ENCODE measurements around the gene PRTN3.
"Not testable (repeated sequence)": the region's sequence is repeated elsewhere in the genome, so short reads cannot be mapped to it uniquely, and the experiment has no call there.

The PRTN3 gene

DNA sequence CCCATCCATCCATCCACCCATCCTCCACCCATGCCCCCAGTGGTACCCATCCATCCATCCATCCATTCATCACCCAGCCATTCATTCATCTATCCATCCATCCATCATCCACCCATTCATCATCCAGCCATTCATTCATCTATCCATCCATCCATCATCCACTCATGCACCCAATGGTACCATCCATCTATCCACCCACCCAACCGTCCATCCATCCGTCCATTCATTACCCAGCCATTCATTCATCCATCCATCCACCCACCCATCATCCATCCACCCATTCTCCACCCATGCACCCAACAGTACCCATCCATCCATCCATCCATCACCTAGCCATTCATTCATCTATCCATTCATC, 24.3 kb upstream of the PRTN3 start:
- DNase-seq = no peak

DNA sequence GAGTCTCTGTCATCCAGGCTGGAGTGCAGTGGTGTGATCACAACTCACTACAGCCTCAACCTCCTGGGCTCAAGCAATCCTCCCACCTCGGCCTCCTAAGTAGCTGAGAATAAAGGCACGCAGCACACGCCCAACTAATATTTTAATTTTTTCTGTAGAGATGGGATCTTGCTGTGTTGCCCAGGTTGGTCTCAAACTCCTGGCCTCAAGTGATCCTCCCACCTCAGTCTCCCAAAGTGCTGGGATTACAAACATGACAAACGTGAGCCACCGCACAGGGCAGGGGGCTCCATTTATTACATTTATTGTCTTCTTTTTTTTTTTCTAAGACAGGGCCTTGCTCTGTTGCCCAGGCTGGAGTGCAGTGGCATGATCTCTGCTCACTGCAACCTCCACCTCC, 20.6 kb upstream of the PRTN3 start:
- DNase-seq = not testable (repeated sequence)

DNA sequence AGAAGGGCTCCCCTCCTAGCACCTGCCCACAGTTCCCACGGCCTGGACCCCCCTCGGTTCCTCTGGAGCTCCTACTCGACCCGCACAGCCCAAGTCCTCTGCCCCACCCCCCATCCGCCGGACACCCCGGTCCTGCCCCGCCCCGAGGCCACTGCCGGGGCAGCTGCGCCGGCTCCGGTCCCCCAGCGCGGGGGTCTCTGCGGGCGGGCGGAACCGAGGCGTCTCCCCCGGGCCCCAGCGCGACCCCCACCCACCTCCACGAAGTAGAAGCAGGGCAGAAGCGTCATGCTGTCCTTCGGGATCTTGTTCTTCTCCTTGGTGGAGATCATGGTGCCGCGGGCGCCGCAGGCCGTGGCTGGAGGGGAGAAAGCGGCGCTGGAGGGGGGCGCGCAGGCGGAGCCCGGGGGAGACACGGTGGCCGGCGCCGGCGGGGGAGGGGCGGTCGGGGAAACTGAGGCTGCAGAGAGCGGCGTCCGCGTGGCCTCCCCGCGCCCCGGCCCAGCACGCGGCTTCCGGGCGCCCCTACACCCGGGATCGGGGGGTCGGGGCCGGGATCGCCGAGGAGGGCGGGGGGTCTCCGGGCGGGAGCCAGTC, 19.5 kb upstream of the PRTN3 start:
- no peak for DNase-seq

DNA sequence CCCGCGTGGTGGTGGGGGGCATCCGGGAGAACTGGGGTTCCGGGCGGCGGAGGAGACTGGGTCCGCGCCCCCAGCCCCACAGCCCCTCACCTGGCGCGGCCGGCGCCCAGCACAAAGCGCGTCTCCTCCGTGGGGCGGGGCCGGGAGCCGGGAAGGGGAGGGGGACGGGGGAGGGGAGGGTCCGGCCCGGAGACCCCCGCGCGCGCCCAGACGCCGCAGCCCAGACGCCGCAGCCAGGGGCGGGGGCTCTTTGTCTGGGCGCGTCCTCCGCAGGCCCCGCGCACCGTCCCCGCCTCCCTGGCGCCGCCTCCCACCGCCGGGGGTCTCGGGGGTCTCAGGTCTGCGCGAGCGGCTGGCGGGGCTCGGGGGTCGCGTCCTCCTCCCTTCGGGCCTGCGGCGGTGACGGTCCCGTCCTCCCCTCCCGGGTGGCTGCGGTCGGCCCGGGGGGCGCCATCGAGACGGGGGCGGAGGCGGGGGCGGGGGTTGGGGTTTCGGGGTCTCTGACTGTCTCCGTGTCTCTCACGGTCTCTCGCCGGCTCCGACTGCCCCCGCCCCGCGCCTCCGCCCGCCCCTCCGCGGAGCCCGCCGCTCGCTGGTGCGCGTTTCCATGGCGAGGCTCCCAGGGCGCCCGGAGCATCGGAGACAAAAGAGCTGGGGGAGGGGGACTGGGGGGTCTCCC, 18.8 kb upstream of the PRTN3 start, which contains the start of gene PLPPR3:
Gene PLPPR3, minus strand, starts transcription at position 131 of the 679 bp plus-strand sequence. CDS start 396 bp downstream, outside the sequence.
- DNase-seq = no peak

DNA sequence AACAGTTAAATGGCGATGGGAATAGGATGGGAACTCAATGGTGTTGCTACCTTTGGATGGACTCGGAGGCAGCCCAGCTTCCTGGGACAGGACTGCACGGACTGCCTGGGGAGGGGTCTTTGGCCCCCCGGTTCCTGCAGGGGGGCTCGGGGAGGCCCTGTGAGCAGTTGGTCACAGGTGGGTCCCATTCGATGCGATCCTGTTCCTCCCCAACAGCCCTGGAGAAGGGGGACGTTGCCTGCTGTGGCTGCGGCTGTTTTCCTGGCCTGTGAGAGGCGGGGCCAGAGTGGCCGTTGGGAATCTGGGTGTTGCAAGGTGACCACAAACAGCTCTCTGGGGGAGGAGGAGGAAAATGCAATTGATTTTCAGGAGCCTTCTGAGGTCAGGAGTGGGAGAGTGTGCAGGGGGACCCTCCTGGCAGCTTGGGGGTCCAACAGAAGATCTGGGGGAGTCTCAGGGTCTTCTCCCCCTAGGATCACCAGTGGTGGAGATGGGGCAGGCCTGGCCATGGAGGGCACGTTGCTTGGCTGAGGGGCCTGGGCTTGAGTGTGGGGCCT, 17.2 kb upstream of the PRTN3 start:
- no peak for DNase-seq

DNA sequence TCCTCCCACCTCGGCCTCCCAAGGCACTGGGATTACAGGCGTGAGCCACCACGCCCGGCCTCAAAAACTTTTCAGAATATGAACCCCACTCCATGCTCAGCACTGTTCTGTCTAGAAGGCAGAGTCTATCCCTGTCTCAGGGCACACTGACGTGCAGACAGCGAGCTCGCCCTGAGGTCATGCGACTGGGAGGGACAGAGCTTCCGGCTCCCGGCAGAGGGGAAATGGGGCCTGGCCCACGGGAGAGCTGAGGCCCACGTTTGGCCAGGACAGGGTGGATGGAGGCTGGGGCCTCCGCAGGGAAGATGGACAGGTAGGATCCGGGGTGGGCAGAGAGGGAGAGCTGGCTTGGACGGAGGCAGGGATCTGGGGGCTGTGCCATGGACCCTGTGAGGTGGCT, 15.9 kb upstream of the PRTN3 start:
- no peak for DNase-seq

DNA sequence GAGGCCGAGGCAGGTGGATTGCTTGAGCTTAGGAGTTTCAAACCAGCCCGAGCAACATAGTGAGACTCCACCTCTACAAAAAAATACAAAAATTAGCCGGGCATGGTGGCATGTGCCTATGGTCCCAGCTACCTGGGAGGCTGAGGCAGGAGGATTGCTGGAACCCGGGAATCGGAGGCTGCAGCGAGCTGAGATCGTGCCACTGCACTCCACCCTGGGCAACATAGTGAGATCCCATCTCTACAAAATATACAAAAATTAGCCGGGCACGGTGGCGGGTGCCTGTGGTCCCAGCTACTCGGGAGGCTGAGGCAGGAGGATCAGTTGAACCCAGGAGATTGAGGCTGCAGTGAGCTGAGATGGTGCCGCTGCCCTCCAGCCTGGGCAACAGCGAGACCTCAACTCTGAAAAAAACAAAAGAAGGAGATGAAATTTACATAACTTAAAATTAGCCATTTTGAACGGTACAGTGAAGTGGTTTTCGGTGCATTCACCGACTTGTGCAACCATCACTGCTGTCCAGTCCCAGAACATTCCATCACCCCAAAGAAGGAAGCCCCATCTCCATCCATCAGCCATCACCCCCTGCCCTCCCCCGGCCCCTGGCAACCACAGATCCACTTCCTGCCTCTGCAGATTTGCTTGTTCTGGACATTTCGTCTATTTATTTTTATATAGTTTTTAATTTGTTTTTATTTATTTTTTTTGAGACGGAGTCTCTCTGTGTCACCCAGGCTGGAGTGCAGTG, 14.7 kb upstream of the PRTN3 start:
- no peak for DNase-seq

DNA sequence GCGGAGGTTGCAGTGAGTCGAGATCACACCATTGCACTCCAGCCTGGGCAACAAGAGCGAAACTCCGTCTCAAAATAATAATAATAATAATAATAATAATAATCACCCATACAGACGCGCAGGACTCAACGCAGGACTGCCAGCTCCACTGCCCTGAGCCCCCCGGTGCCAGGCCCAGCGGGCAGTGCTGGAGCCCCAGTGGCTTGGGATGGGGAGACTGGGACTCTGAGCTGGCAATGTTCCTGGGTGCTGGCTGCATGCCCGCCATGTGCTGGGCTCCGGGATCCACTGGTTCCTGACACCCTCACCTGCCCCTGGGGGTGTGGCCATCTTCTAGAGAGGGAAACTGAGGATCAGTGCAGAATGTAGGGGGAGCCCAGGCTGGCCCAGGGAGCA, 13.5 kb upstream of the PRTN3 start:
- DNase-seq = no peak

DNA sequence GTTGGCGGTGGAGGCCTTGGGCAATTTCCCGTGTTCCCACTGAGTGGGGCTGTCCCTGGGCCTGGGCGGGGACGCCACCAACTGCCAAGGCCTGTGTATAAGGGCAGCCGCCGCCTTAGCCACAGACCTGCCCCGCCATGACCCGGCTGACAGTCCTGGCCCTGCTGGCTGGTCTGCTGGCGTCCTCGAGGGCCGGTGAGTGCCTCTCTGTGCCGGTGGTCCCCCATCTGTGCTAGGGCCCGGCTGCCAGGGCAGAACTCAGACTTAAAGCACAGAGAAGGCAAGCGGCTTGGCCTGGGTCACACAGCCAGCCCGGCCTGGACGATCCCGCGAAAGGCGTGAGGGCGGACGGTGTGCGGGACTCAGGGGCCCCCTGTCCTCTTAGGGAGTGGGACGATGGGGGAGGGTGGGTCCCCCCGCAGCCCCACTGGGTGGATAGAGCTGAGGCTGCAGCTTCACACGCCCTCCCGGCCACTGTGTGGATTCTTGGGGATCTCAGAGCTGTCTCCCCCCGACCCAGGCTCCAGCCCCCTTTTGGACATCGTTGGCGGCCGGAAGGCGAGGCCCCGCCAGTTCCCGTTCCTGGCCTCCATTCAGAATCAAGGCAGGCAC, 13.0 kb upstream of the PRTN3 start, which contains the start of gene AZU1:
Gene AZU1, plus strand, starts transcription at position 128 of the 612 bp plus-strand sequence. Its CDS starts 10 bp downstream, at position 138.
- no peak for DNase-seq

DNA sequence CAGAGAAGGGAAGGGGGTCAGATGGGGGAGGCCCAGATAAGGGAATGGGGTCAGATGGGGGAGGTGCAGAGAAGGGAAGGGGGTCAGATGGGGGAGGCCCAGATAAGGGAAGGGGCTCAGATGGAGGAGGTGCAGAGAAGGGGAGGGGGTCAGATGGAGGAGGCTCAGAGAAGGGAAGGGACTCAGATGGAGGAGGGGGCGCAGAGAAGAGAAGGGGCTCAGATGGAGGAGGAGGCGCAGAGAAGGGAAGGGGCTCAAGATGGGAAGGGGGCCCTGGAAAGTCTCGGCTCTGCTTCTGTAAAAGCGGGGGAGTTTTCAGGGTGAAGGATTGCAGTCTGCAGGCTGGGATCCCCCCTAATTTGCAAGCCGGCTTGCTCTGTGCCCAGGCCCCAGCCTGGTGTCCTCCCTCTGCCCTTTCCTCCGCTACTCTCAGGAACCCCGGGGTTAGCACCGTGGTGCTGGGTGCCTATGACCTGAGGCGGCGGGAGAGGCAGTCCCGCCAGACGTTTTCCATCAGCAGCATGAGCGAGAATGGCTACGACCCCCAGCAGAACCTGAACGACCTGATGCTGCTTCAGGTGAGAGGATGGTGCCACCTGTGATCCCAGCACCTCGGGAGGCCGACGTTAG, 11.6 kb upstream of the PRTN3 start:
- DNase-seq = no peak

DNA sequence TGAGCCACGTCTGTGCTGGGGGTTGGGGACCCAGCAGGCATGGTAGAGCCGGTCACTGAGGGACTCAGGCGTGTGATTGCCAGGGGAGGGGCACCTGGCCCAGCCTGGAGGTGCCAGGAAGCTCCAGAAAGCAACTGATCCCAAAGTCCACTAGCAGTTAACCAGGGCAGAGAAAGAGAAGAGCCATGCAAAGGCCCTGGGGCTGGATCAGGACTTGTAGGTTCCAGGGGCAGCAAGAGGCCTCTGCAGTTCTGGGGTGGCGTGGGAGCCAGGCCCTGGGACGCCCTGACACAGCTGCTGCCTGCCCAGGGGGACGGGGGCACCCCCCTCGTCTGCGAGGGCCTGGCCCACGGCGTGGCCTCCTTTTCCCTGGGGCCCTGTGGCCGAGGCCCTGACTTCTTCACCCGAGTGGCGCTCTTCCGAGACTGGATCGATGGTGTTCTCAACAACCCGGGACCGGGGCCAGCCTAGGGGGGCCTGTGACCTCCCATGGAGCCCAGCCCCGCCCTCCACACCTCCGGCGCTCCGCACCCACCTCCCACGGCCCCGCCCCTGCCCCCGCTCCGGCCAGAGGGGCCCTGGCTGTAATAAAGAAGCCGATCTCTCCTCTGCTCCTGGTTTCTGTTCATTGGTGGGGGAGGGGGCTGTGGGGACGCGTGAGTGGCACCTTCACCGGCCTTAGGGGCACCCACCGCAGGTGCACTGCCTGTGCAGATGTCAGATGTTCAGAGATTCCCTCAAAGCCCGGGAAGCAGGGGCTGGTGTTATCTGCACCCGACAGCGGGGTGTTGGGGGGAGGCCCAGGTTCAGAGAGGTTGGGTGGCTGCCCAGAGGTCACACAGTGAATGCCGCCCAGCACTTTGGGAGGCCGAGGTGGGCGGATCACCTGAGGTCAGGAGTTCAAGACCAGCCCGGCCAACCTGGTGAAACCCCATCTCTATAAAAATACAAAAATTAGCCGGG, 9.1 kb upstream of the PRTN3 start:
- no peak for DNase-seq

DNA sequence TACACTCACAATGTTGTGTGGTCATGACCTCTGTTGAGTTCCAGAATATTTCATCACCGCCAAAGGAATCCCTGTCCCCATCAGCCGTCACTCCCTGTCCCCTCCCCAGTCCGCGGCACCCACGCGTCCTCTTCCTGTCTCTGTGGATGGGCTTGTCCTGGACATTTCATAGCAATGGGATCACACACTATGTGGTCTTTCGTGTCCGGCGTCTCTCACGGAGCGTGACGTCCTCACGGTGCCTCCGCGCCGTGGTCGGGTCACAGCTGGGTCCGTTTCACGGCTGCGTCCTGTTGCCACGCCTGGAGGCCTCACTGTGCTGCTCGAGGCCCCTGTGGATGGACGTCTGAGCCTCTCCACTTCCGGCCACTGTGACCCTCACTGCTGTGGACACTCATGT, 6.6 kb upstream of the PRTN3 start:
- DNase-seq = no peak

DNA sequence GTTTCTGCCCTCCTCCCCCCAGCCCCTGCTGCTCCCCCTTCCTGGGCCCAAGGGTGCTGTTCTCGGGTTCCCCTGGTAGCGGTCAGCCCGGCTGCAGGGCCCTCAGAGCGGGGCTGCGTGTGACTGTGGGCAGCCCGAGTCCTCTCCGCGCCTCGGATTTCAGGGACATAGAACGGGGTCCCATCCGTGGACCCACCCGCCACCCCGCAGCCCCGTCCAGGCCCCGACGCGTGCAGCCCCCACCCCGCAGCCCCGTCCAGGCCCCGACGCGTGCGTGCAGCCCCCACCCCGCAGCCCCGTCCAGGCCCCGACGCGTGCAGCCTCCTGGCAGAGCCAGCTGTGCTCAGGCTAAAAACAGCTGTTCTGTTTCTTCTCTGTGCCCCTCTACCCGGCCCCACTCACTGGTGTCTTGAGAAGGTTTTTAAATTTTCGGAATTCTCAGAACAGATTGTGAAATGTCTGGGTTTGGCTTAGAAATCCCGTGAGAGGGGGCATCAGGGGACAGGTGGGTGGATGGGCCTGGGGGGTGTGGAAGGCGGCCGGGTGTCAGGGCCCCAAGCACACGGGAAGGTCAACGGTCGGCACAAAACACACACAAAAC, 5.5 kb upstream of the PRTN3 start:
- no peak for DNase-seq

DNA sequence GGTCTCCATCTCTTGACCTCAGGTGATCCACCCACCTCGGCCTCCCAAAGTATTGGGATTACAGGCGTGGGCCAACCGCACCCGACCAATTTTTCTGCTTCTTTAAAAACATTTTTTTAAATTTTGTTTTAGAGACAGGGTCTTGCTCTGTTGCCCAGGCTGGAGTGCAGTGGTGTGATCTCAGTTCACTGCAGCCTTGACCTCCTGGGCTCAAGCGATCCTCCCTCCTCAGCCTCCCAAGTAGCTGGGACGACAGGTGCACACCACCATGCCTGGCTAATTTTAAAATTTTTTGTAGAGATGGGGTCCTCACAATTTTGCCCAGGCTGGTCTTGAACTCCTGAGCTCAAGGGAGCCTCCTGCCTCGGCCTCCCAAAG, 2.0 kb downstream of the PRTN3 start:
- not testable (repeated sequence) for DNase-seq

DNA sequence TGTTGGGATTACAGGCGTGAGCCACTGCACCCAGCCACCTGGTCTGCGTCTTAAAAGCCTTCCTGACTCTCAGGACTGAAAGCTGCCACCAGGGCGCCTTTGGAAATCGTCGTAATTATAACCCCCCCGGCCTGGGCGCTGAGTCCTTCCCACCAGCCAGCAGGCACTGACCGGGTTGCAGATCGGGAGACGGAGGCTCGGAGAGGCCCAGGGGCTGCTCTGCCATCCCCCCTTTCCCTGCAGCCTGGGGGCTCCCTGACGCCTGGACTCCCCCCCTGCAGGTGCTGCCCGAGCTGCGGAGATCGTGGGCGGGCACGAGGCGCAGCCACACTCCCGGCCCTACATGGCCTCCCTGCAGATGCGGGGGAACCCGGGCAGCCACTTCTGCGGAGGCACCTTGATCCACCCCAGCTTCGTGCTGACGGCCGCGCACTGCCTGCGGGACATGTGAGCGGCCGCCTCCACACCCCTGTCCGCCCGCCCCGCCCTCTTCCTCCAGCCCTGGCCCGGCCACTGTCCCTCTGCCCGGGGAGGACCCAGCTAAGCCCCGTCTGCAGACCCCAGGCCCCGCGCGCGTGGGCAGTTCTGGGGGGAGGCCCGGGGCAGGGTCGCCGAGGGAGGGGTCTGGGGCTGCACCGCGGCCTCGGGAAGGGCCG, 2.5 kb downstream of the PRTN3 start:
- DNase-seq = no peak

DNA sequence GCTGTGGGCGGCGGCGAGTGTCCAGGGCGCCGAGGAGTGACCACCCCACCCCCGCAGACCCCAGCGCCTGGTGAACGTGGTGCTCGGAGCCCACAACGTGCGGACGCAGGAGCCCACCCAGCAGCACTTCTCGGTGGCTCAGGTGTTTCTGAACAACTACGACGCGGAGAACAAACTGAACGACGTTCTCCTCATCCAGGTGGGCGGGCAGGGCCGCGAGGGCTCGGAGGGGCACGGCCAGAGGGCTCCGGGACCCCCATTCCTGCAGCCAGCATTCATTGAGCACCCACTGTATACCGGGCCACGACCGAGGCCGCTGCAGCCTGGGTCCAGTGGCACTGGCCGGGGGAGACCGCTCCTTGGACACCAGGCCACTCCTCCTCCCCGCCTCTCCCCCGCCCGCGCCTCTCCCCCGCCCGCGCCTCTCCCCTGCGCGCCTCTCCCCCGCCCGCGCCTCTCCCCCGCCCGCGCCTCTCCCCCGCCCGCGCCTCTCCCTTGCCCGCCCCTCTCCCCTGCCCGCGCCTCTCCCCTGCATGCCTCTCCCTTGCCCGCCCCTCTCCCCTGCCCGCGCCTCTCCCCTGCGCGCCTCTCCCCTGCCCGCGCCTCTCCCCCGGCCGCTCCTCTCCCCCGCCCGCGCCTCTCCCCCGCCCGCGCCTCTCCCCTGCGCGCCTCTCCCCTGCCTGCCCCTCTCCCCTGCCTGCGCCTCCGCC, 3.2 kb downstream of the PRTN3 start:
- DNase-seq = no peak

DNA sequence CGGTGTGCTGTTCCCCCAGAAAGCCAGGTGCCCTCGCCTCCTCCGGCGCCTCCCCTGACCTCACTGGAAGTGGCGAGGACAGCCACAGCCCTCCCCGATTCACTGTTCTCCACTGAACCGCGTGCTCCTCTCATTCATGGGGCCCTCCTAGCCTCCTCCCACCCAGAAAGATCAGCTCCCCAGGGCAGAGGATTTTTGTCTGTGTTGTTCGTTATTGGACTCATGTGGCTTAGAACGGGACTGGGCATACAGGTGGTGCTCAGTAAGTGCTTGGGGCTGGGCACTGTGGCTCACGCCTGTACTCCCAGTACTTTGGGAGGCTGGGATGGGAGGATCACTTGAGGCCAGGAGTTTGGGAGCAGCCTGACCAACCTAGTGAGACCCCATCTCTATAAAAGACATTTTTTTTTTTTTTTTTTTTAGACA, 3.8 kb downstream of the PRTN3 start:
- no peak for DNase-seq

DNA sequence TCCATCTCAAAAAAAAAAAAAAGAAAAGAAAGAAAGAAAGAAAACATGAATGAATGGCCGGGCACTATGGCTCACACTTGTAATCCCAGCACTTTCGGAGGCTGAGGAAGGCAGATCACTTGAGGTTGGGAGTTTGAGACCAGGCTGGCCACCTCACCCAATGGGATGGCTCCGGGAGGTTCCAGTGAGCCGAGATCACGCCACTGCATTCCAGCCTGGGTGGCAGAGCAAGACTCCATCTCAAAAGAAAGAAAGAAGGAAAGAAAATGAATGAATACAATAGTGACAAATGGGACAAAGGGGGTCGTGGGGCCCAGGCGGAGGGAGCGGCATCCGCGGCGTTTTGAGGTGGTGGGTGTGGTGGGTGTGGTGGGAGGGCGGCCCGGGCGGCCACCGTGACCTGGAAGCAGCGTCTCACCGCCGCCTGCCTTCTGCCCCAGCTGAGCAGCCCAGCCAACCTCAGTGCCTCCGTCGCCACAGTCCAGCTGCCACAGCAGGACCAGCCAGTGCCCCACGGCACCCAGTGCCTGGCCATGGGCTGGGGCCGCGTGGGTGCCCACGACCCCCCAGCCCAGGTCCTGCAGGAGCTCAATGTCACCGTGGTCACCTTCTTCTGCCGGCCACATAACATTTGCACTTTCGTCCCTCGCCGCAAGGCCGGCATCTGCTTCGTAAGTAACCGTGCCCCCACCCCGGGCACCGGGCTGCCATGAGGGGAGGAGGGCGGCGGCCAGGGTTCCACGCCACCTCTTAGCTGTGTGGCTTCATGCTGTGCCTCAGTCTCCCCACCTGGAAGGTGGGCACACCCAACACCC, 5.1 kb downstream of the PRTN3 start:
- no peak for DNase-seq

DNA sequence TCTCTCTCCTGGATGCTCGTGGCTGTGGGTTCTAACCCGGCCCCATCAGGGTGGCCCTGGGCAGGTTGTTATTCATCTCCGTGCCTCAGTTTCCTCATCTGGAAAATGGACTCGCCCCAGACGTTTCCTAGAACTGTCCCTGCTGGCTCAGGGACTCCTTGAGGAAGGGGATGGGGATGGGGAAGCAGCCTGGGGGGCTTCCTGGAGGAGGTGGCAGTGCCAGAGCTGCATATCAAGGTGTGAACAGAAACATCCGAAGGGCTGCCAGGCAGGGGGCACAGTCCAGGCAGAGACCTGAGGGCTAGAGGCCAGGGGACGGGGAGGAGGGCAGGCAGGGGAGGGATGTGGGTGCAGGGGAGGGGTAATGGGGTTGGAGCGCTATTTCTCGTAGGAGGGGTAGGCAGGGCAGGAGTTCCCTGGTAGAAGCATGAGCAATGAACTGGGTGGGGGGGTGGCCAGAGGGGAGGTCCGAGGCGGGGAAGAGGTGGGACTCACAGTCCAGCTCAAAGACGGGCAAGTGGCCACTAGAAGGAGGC, 7.7 kb downstream of the PRTN3 start:
- no peak for DNase-seq
